HG02840 (cell line): ENCODE results near the gene CATSPERB.
"Not testable (repeated sequence)": the region's sequence is repeated elsewhere in the genome, so short reads cannot be mapped to it uniquely, and the experiment has no call there.

ENCODE experiments used
- ATAC-seq: cut with Tn5 transposase; IDR thresholded peaks from one replicate; pipeline ENCODE4 v1.9.1; 2021; ENCODE audit warnings: mild to moderate bottlenecking, moderate library complexity, moderate number of reproducible peaks; ENCODE audit not compliant: unreplicated experiment, low FRiP score

CATSPERB gene

GRCh38 chr14:91731986-91732385 is at the start of gene CATSPERB:
TSS of gene CATSPERB (minus strand) at chr14:91732086. CDS start at chr14:91729479, 2,607 bp downstream.
- ATAC-seq: no peak

GRCh38 chr14:91780452-91780851 is 48.6 kb upstream of the CATSPERB start:
- ATAC-seq: no peak

- ATAC-seq: no peak
Observed at GRCh38 chr14:91778217-91778616, 46.3 kb upstream of the CATSPERB start.

GRCh38 chr14:91774140-91775096 is 42.5 kb upstream of the CATSPERB start:
- ATAC-seq: no peak

GRCh38 chr14:91770185-91770584 is 38.3 kb upstream of the CATSPERB start:
- no peak for ATAC-seq

- no peak for ATAC-seq
Observed at GRCh38 chr14:91755570-91756295, 23.8 kb upstream of the CATSPERB start.

GRCh38 chr14:91754819-91755218 is 22.9 kb upstream of the CATSPERB start:
- ATAC-seq: no peak

- ATAC-seq: no peak
Observed at GRCh38 chr14:91754185-91754584, 22.3 kb upstream of the CATSPERB start.

- ATAC-seq: no peak
Observed at GRCh38 chr14:91753501-91754128, 21.7 kb upstream of the CATSPERB start.

- no peak for ATAC-seq
Observed at GRCh38 chr14:91752961-91753360, 21.1 kb upstream of the CATSPERB start.

- no peak for ATAC-seq
Observed at GRCh38 chr14:91751719-91752118, 19.8 kb upstream of the CATSPERB start.

GRCh38 chr14:91750634-91751198 is 18.8 kb upstream of the CATSPERB start:
- ATAC-seq: no peak

GRCh38 chr14:91749868-91750267 is 18.0 kb upstream of the CATSPERB start:
- ATAC-seq: no peak

GRCh38 chr14:91748049-91748448 is 16.2 kb upstream of the CATSPERB start:
- no peak for ATAC-seq

GRCh38 chr14:91745344-91745743 is 13.5 kb upstream of the CATSPERB start:
- no peak for ATAC-seq

GRCh38 chr14:91744068-91744480 is 12.2 kb upstream of the CATSPERB start:
- no peak for ATAC-seq

- no peak for ATAC-seq
Observed at GRCh38 chr14:91743305-91743653, 11.4 kb upstream of the CATSPERB start.

- no peak for ATAC-seq
Observed at GRCh38 chr14:91742621-91743304, 10.9 kb upstream of the CATSPERB start.

- not testable (repeated sequence) for ATAC-seq
Observed at GRCh38 chr14:91739867-91740266, 8.0 kb upstream of the CATSPERB start.

GRCh38 chr14:91737619-91738018 is 5.7 kb upstream of the CATSPERB start:
- no peak for ATAC-seq
